SK-MEL-5 (cell line): ENCODE results near the gene FAM83D. TPM values are rescaled to one million over a fixed set of nuclear protein-coding genes. Genes with fewer than 3 reads are reported as not detected.
"Not testable (repeated sequence)": the region's sequence is repeated elsewhere in the genome, so short reads cannot be mapped to it uniquely, and the experiment has no call there.

Experiments
- DNase-seq: peaks from one replicate; pipeline ENCODE4 v3.0.0-alpha.2; 2016; ENCODE audit warnings: low read depth, low spot score
- in situ Hi-C: cut with HindIII; loops from 2 replicates; pipeline ENCODE4 v1.10.0; 2016; ENCODE audit warnings: low sequenced_read_pairs, high pct_unique_total_duplicates, low pct_unique_long_range_greater_than_20kb
- small RNA-seq, 2 experiments: library from RNA; depleted of rRNA; stranded (forward); fragments of <200 nt; gene quantifications; one replicate each; pipeline ENCODE3, GENCODE V24; 2014
- total RNA-seq: library from RNA; depleted of rRNA; stranded (reverse); fragments of >200 nt; shearing (Covaris generic); gene quantifications from 2 replicates; pipeline ENCODE4 v1.2.3, GENCODE V29; 2014; rRNA removed

FAM83D gene
- total RNA-seq, 1 experiment from 2014 or later = 36.6 TPM

GRCh38 chr20:38979842-38980241 is 53.6 kb downstream of the FAM83D start:
- no peak for DNase-seq
- in situ Hi-C loops = no loop called here

- peak; percentile 85 for DNase-seq
- in situ Hi-C loops = no loop called here
Measured at GRCh38 chr20:38982291-38982690, 56.1 kb downstream of the FAM83D start.

- no peak for DNase-seq
- in situ Hi-C loops = no loop called here
Measured at GRCh38 chr20:38985060-38985459, 58.8 kb downstream of the FAM83D start.

- in situ Hi-C loops = no loop called here
- DNase-seq = no peak
Measured at GRCh38 chr20:38985603-38986170, 59.5 kb downstream of the FAM83D start.

GRCh38 chr20:38986663-38987062 is 60.4 kb downstream of the FAM83D start:
- DNase-seq = no peak
- in situ Hi-C loops = no loop called here

- in situ Hi-C loops = no loop called here
Measured at GRCh38 chr20:38987777-38988176, 61.6 kb downstream of the FAM83D start.

GRCh38 chr20:38990728-38991127 is 64.5 kb downstream of the FAM83D start:
- DNase-seq = no peak
- in situ Hi-C loops = no loop called here

More at GRCh38 chr20:38987777-38988176, 61.6 kb downstream of the FAM83D start:
- DNase-seq = no peak

GRCh38 chr20:38991814-38992704 is 65.8 kb downstream of the FAM83D start:
- DNase-seq = no peak
- in situ Hi-C loops = no loop called here

- in situ Hi-C loops = no loop called here
- no peak for DNase-seq
Measured at GRCh38 chr20:38995536-38996044, 69.4 kb downstream of the FAM83D start.

GRCh38 chr20:38996866-38997265 is 70.6 kb downstream of the FAM83D start:
- in situ Hi-C loops, DNase-seq: not testable (repeated sequence)

- in situ Hi-C loops = no loop called here
- no peak for DNase-seq
Measured at GRCh38 chr20:38997622-38998021, 71.4 kb downstream of the FAM83D start.

- DNase-seq = no peak
- in situ Hi-C loops = no loop called here
Measured at GRCh38 chr20:38999217-38999616, 73.0 kb downstream of the FAM83D start.

GRCh38 chr20:38999965-39000910 is 74.0 kb downstream of the FAM83D start:
- DNase-seq = no peak
- in situ Hi-C loops = no loop called here

Small RNAs within 50 kb of the gene (small RNA-seq; reads per million reads assigned to genes)
- 0 reads per million in 2 experiments for gene AL023803.1

Other genes with a start within 250 kb of the FAM83D start
- gene SLC32A1, start 201.9 kb upstream of the FAM83D start, total RNA-seq = not detected in 2 replicates
- 8.4 and 10.4 TPM in 2 replicates for gene ACTR5, start 178.0 kb upstream of the FAM83D start, total RNA-seq
- 0.56 and 0.69 TPM in 2 replicates for gene PPP1R16B, start 120.7 kb upstream of the FAM83D start, total RNA-seq
- 21.3 TPM in 2 replicates for gene DHX35, start 35.9 kb downstream of the FAM83D start, total RNA-seq